ENCODE results near the gene LYVE1. TPM values are rescaled to one million over a fixed set of nuclear protein-coding genes. Genes with fewer than 3 reads are reported as not detected.
"Not testable (repeated sequence)": the region's sequence is repeated elsewhere in the genome, so short reads cannot be mapped to it uniquely, and the experiment has no call there.

LYVE1 gene
- polyA plus RNA-seq, 1 of the 3 experiments (the other 2 are of a cell fraction): not detected

DNA sequence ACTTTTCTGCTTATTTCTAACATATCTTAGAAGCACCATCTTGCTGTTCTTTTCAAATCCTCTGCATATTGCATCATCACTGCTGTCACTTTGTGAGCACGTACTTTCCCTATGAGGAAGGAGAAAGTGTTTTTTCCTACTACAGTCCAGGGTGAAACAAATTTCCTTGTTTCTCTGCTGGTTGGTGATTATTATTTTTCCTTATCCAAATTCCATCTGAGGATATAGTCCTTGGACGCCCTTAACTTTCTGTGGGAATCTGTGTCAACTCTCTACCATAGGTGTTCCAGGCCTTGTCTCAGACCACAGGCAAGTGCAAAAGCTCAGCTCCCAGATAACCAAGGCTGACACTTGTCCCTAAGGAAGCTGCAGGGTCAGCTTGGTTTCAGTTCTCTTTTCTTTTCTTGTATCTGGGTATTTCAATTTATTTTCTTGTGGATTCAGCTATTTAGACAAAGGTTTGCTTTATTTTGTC lies 29.4 kb upstream of the LYVE1 start:
- no peaks in the 10 kb centered on the region for H3K9me3 ChIP-seq
- WGBS (ENCODE audit: low lambda C conversion rate): 88% methylated on average over 2 of the region's 2 CpGs
- H3K27ac ChIP-seq (ENCODE audit: low read depth in 2 of 2, low read length in 1 of 2): no peak overlapping the region
- no peak overlapping the region for H3K4me3 ChIP-seq (ENCODE audit: low read depth in 2 of 2, low read length in 1 of 2)
- H3K27me3 ChIP-seq (ENCODE audit: insufficient read depth): no peaks in the 10 kb centered on the region
- ChIA-PET POLR2A (no interaction called here), CTCF (no interaction called here)
- no peak for DNase-seq
- TF ChIP-seq CTCF (IDR thresholded peaks at IDR 0.05) (no peak), JUND (IDR thresholded peaks at IDR 0.05) (no peak), RFX5 (IDR thresholded peaks at IDR 0.05; ENCODE audit: low read length) (no peak), CHD2 (IDR thresholded peaks at IDR 0.05; ENCODE audit: low read length, partially characterized antibody) (no peak), MXI1 (IDR thresholded peaks at IDR 0.05; ENCODE audit: low read depth, low read length) (no peak), FOXJ3 (CRISPR knock-in tag; IDR thresholded peaks at IDR 0.05) (no peak), TEAD4 (IDR thresholded peaks at IDR 0.05; ENCODE audit: borderline replicate concordance, insufficient read depth) (no peak), GABPA (IDR thresholded peaks at IDR 0.05; ENCODE audit: low read depth) (no peak), RXRA (IDR thresholded peaks at IDR 0.05; ENCODE audit: borderline replicate concordance, low read depth) (no peak), YY1 (IDR thresholded peaks at IDR 0.05; ENCODE audit: low read depth) (no peak), RAD21 (IDR thresholded peaks at IDR 0.05; ENCODE audit: low read length) (no peak)
- TF ChIP-seq, protein P1, sequence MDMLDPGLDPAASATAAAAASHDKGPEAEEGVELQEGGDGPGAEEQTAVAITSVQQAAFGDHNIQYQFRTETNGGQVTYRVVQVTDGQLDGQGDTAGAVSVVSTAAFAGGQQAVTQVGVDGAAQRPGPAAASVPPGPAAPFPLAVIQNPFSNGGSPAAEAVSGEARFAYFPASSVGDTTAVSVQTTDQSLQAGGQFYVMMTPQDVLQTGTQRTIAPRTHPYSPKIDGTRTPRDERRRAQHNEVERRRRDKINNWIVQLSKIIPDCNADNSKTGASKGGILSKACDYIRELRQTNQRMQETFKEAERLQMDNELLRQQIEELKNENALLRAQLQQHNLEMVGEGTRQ (IDR thresholded peaks at IDR 0.05; ENCODE audit: borderline replicate concordance, low read depth, low read length): no peak
- TF ChIP-seq, protein P2, sequence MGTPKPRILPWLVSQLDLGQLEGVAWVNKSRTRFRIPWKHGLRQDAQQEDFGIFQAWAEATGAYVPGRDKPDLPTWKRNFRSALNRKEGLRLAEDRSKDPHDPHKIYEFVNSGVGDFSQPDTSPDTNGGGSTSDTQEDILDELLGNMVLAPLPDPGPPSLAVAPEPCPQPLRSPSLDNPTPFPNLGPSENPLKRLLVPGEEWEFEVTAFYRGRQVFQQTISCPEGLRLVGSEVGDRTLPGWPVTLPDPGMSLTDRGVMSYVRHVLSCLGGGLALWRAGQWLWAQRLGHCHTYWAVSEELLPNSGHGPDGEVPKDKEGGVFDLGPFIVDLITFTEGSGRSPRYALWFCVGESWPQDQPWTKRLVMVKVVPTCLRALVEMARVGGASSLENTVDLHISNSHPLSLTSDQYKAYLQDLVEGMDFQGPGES (IDR thresholded peaks at IDR 0.05; ENCODE audit: low read depth, low read length): no peak
- H3K4me2 ChIP-seq: no peak overlapping the region
- no peak overlapping the region for H3K9ac ChIP-seq
- H2AFZ ChIP-seq (ENCODE audit: low read depth): no peak overlapping the region
- H3F3A ChIP-seq (replicated peaks; ENCODE audit: insufficient read depth): no peaks in the 10 kb centered on the region
- no peaks in the 10 kb centered on the region for H3K36me3 ChIP-seq (replicated peaks in 1 of 2; ENCODE audit: control insufficient read depth in 1 of 2, insufficient read depth in 2 of 2, low read length in 1 of 2)
- H3K9me2 ChIP-seq: no peaks in the 10 kb centered on the region
- H3K79me2 ChIP-seq (ENCODE audit: insufficient read depth): no peaks in the 10 kb centered on the region
- H3K4me1 ChIP-seq (ENCODE audit: control insufficient read depth in 1 of 2, insufficient read depth in 2 of 2, low read depth in 1 of 2, low read length in 1 of 2): peaks cover 0 to 4% of the 10 kb centered on the region in 2 experiments; a peak in 1 of 4 replicates
- H4K20me1 ChIP-seq (ENCODE audit: insufficient read depth): no peaks in the 10 kb centered on the region

DNA sequence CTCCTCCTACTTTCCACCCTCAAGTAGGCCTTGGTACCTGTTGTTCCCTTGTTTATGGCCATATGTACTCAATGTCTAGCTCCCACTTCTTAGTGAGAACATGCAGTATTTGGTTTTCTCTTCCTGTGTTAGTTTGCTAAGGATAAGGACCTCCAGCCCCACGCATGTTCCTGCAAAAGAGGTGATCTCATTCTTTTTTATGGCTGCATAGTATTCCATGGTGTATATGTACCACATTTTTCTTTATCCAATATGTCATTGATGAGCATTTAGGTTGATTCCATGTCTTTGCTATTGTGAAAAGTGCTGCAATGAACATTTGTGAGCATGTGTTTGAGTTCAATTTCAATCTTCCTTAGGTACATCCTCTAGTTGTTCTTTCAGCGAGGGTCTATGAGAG lies 27.4 kb upstream of the LYVE1 start:
- H2AFZ ChIP-seq (ENCODE audit: low read depth); H3K4me3 ChIP-seq (ENCODE audit: low read depth in 2 of 2, low read length in 1 of 2); H3K9me3 ChIP-seq; H3K27ac ChIP-seq (ENCODE audit: low read depth in 2 of 2, low read length in 1 of 2); H3K27me3 ChIP-seq (ENCODE audit: insufficient read depth); H3F3A ChIP-seq (replicated peaks; ENCODE audit: insufficient read depth); DNase-seq; H3K4me2 ChIP-seq; POLR2A ChIA-PET; H3K79me2 ChIP-seq (ENCODE audit: insufficient read depth); H3K36me3 ChIP-seq (replicated peaks in 1 of 2; ENCODE audit: control insufficient read depth in 1 of 2, insufficient read depth in 2 of 2, low read length in 1 of 2); H4K20me1 ChIP-seq (ENCODE audit: insufficient read depth); H3K9ac ChIP-seq; H3K9me2 ChIP-seq: not testable (repeated sequence)
- H3K4me1 ChIP-seq (ENCODE audit: control insufficient read depth in 1 of 2, insufficient read depth in 2 of 2, low read depth in 1 of 2, low read length in 1 of 2): peaks cover 0 to 22% of the 10 kb centered on the region in 2 experiments; a peak in 2 of 4 replicates
- WGBS (ENCODE audit: low lambda C conversion rate): 54% methylated on average over 2 of the region's 2 CpGs
- CTCF ChIA-PET: interaction anchor here (0.6 kb wide), 1 partner anchor 623 kb away, joined by 3 read pairs; no protein-coding TSS in a partner anchor
